HG02981 (cell line): Measurements from ENCODE around the gene ZNF658.
"Not testable (repeated sequence)": the region's sequence is repeated elsewhere in the genome, so short reads cannot be mapped to it uniquely, and the experiment has no call there.

ENCODE experiments used
- ATAC-seq: cut with Tn5 transposase; IDR thresholded peaks from one replicate; pipeline ENCODE4 v1.9.1; 2021; ENCODE audit warnings: mild to moderate bottlenecking, moderate library complexity; ENCODE audit not compliant: unreplicated experiment

ZNF658 gene

DNA sequence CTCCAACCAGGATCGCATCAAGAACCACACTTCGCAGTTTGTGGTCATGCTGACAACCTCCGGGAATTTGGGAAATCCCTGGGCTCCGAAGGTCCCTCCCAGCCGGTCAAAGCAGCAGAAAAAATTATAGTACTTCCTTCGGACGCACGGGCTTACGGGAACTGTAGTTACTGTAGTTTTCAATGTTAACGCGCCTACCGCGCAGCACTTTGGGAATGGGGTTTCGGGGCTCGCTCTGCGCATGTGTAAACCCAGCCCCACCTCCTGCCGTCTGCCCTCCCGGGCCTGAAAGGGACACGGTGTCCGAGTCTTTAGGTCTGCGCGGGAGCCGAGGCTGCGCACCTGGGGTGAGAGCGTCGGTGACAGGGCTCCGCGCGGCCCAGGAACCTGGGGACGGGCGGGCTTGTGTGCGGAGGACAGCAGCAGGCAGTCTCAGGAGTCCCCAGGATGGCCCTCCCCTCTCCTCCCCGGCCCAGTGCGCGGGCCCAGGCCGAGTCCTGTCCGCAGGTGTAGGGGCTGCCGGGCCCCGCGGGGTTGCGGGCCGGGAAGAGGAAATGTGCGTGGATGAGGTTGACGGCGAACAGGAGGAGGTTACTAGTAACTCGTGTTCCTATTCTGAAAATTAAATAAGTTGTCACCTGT is at the start of gene ZNF658:
Gene ZNF658, plus strand, starts transcription at position 236 of the 642 bp plus-strand sequence. CDS start 2,837 bp downstream, outside the sequence.
- peak; percentile 92 for ATAC-seq

DNA sequence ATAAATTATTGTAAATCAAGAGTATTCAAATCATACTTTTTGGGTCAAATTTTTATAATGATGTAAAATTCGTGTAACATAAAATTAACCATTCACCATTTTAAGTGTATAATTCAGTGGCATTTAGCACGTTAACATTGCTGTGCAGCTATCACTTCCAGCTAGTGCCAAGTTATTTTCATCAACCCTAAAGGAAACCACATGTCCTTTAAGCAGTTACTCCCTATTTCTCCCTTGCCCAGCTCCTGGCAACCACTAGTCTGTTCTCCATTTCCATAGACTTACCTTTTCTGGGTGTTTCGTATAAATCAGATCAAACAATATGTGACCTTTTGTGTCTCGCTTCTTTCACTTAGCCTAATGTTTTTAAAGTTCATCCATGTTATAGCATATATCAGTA is 38.8 kb upstream of the ZNF658 start:
- ATAC-seq: not testable (repeated sequence)

GRCh38 chr9:66868660-66869059 is 31.9 kb upstream of the ZNF658 start:
- ATAC-seq: not testable (repeated sequence)

GRCh38 chr9:66880605-66881004 is 19.9 kb upstream of the ZNF658 start:
- ATAC-seq: not testable (repeated sequence)

DNA sequence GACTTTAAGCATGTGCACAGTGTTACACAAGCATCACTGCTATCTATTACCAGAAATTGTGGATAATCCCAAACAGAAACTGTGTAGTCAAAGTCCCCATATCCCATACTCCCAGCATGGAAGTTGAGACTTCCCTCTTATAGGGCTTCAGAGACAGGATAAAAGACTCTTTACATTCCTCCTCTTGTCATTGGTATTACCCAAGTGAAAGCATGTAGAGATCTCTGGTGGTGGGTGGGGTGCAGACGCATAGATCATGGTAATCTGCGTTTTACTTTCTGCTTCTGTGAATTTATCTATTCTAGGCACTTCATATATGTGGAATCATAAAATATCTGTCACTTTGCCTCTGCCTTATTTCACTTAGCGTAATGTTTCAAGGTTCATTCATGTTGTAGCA is 18.7 kb upstream of the ZNF658 start:
- not testable (repeated sequence) for ATAC-seq

- peak; percentile 86 for ATAC-seq
Observed at GRCh38 chr9:66890334-66890733, 10.2 kb upstream of the ZNF658 start.

- ATAC-seq: peak; percentile 20
Observed at GRCh38 chr9:66901141-66901540, 616 bp downstream of the ZNF658 start.

- not testable (repeated sequence) for ATAC-seq
Observed at GRCh38 chr9:66909560-66909959, 9.0 kb downstream of the ZNF658 start.

- ATAC-seq: not testable (repeated sequence)
Observed at GRCh38 chr9:66920072-66920471, 19.5 kb downstream of the ZNF658 start.

GRCh38 chr9:66936194-66936870 is 35.8 kb downstream of the ZNF658 start:
- ATAC-seq: not testable (repeated sequence)

GRCh38 chr9:66937662-66938061 is 37.1 kb downstream of the ZNF658 start:
- not testable (repeated sequence) for ATAC-seq

- ATAC-seq: not testable (repeated sequence)
Observed at GRCh38 chr9:66938322-66938721, 37.8 kb downstream of the ZNF658 start.

DNA sequence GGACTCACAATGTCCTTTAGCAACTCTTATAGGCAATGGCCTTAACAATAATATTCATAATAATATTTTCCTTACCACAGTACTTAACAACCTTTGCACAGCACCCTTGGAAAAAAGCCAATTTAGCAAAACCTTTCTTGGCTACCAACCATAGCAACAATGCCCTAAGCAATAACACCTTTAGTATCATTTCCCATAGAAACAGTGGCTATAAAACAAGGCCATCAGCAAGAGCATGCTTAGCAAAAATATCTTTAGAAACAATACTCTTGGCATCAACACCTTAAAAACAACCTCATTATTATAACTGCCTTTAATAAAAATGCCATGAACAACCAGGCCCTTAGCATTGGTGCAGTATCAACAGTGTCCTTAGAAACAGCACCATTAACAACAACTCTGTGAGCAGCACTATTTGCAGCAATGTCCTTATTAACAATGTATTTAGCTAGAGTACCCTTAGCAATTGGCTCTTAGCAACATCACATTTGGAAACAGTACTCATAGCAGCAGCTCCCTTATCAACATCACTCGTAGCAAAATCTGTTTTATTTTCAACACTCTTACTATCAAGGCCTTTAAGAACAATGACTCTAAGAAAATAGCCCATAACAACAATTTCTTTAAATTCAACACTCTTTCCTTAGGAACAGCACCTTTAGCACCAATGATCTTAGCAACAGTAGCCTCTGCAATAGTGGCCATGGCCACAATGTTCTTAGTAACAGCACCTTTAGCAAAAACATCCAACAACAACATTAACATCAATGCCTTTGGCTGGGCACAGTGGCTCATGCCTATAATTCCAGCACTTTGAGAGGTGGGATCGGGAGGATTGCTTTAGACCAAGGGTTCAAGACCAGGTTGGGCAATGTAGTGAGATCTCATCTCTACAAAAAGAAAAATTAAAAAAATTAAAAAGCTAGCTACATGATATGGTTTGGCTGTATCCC is 39.6 kb downstream of the ZNF658 start:
- ATAC-seq: not testable (repeated sequence)

- not testable (repeated sequence) for ATAC-seq
Observed at GRCh38 chr9:66942400-66943155, 42.1 kb downstream of the ZNF658 start.

DNA sequence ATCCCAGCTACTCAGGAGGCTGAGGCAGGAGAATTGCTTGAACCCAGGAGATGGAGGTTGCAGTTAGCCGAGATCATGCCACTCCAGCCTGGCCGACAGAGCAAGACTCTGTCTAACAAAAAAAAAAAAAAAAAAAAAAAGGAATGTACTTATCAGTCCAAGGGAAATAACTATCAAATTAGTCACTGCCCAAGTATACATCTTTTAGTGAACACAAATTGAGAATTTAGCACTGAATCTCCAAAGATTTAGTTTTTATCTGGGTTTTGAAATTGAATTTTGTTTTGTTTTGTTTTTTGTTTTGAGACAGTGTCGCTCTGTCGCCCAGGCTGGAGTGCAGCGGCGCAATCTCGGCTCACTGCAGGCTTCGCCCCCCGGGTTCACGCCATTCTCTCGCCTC is 52.1 kb downstream of the ZNF658 start:
- not testable (repeated sequence) for ATAC-seq
